Type B pancreatic cell (in vitro differentiated cells): Measurements from ENCODE around the gene MTURN. TPM values are rescaled to one million over a fixed set of nuclear protein-coding genes. Genes with fewer than 3 reads are reported as not detected.

Experiments used
- DNase-seq: peaks from one replicate; pipeline ENCODE4 v3.0.0; 2021; ENCODE audit warnings: mixed read lengths; ENCODE audit not compliant: unreplicated experiment; ENCODE audit errors: extremely low spot score
- H3K27ac Mint-ChIP-seq: 2 replicates; pipeline ENCODE4 v1.8.0; 2021; ENCODE audit warnings: mild to moderate bottlenecking, mixed read lengths
- H3K27me3 Mint-ChIP-seq: 2 replicates; pipeline ENCODE4 v1.8.0; 2021; ENCODE audit warnings: mixed read lengths
- H3K36me3 Mint-ChIP-seq: 2 replicates; pipeline ENCODE4 v1.8.0; 2021; ENCODE audit warnings: mixed read lengths
- H3K4me1 Mint-ChIP-seq: one replicate; pipeline ENCODE4 v1.8.0; 2021; ENCODE audit warnings: mixed read lengths; ENCODE audit not compliant: unreplicated experiment
- H3K4me3 Mint-ChIP-seq: 2 replicates; pipeline ENCODE4 v1.8.0; 2021; ENCODE audit warnings: mild to moderate bottlenecking, mixed read lengths
- H3K9me3 Mint-ChIP-seq: 2 replicates; pipeline ENCODE4 v1.8.0; 2021; ENCODE audit warnings: mixed read lengths
- total RNA-seq: library from RNA; stranded (reverse); gene quantifications from 2 replicates; pipeline ENCODE4 v1.2.1, GENCODE V29; 2021; ENCODE audit warnings: low replicate concordance
- TF ChIP-seq, protein P1 (sequence below): fragments of 200-600 bp; sonication (generic); conservative IDR thresholded peaks from 2 replicates; pipeline ENCODE4 v1.5.0; 2021; ENCODE audit warnings: antibody characterized with exemption, mild to moderate bottlenecking

Gene MTURN
- total RNA-seq, 1 donor from 2014 or later = 23.3 TPM

DNA sequence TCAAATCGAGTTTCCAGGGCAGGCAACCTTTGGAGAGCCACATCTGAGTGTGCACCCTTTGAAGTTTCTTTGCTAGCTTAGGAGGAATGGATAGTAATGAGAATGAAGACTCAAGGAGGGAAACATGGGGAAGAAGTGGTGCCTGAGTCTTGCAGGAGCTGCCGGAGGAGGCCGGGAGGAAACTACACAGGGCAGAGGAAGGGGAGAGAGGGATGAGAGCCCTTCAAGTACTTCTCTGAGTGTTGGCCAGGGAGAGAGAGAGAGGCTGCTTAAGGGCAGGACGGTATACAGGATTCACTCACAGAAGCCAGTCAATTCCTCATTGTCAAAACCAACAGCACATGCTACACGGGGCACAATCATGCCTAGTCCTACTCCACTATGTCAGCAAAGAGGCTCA is 75.2 kb downstream of the MTURN start:
- Mint-ChIP-seq H3K4me3 (no peak overlapping the region), H3K27me3 (peaks cover 3% of the 10 kb centered on the region)

More for the DNA sequence above, 75.2 kb downstream of the MTURN start:
- H3K4me1 Mint-ChIP-seq = peaks cover 14% of the 10 kb centered on the region
- H3K36me3 Mint-ChIP-seq = no peaks in the 10 kb centered on the region
- H3K27ac Mint-ChIP-seq = no peak overlapping the region
- TF ChIP-seq, protein P1, sequence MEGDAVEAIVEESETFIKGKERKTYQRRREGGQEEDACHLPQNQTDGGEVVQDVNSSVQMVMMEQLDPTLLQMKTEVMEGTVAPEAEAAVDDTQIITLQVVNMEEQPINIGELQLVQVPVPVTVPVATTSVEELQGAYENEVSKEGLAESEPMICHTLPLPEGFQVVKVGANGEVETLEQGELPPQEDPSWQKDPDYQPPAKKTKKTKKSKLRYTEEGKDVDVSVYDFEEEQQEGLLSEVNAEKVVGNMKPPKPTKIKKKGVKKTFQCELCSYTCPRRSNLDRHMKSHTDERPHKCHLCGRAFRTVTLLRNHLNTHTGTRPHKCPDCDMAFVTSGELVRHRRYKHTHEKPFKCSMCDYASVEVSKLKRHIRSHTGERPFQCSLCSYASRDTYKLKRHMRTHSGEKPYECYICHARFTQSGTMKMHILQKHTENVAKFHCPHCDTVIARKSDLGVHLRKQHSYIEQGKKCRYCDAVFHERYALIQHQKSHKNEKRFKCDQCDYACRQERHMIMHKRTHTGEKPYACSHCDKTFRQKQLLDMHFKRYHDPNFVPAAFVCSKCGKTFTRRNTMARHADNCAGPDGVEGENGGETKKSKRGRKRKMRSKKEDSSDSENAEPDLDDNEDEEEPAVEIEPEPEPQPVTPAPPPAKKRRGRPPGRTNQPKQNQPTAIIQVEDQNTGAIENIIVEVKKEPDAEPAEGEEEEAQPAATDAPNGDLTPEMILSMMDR = no peak
- no peaks in the 10 kb centered on the region for H3K9me3 Mint-ChIP-seq
- DNase-seq = no peak

Other genes with a start within 250 kb of the MTURN start
- gene SCRN1, start 145.2 kb upstream of the MTURN start, total RNA-seq = 62.7 and 79.6 TPM in 2 replicates
- 18.3 and 22.6 TPM in 2 replicates for gene FKBP14, start 108.3 kb upstream of the MTURN start, total RNA-seq
- gene PLEKHA8, start 106.6 kb upstream of the MTURN start, total RNA-seq = 27.7 and 46.0 TPM in 2 replicates
- gene ZNRF2, start 149.6 kb downstream of the MTURN start, total RNA-seq = 11.2 and 15.6 TPM in 2 replicates